Measurements from ENCODE around the gene ZNF710. TPM values are rescaled to one million over a fixed set of nuclear protein-coding genes. Genes with fewer than 3 reads are reported as not detected.

The ZNF710 gene
- total RNA-seq, 1 experiment from 2014 or later = 40.7 TPM

- WGBS (ENCODE audit: extremely low coverage, insufficient read length, low lambda C conversion rate) = no CpG with 5 or more reads among the region's 11 CpGs
- Histone ChIP-seq H4K8ac (replicated peaks; ENCODE audit: insufficient read length, low read depth, low read length) (no peak overlapping the region), H3K4ac (ENCODE audit: low read depth, low read length) (no peak overlapping the region), H3K9me3 (ENCODE audit: control insufficient read depth, low read depth, low read length) (no peaks in the 10 kb centered on the region), H2AFZ (ENCODE audit: low read length) (no peak overlapping the region), H3K23ac (ENCODE audit: insufficient read length, low read depth, low read length) (no peak overlapping the region), H2BK5ac (ENCODE audit: insufficient read length, low read length) (no peak overlapping the region), H2BK120ac (ENCODE audit: low read depth, low read length, poor library complexity, severe bottlenecking) (no peak overlapping the region), H3K56ac (ENCODE audit: insufficient read length, low read depth, low read length) (no peak overlapping the region), H3K79me2 (ENCODE audit: insufficient read depth, low read length) (no peaks in the 10 kb centered on the region), H3K18ac (ENCODE audit: insufficient read length, low read depth, low read length) (no peak overlapping the region), H3K9ac (ENCODE audit: extremely low read depth, insufficient read length, low read length) (no peak overlapping the region), H3K27me3 (ENCODE audit: insufficient read depth, low read length) (no peaks in the 10 kb centered on the region), H2BK15ac (ENCODE audit: low read depth, low read length) (no peak overlapping the region), H3K4me1 (ENCODE audit: insufficient read depth, low read length) (no peaks in the 10 kb centered on the region; the same call in 1 of the 2 replicates), H3T11ph (ENCODE audit: low read length) (no peak overlapping the region), H3K79me1 (ENCODE audit: insufficient read depth, low read depth, low read length, poor library complexity, severe bottlenecking) (no peaks in the 10 kb centered on the region), H4K20me1 (ENCODE audit: control insufficient read depth, insufficient read depth, insufficient read length) (no peaks in the 10 kb centered on the region), H3K14ac (ENCODE audit: insufficient read depth, low read length) (no peak overlapping the region), H2BK20ac (ENCODE audit: low read depth, low read length, poor library complexity, severe bottlenecking) (no peak overlapping the region), H4K91ac (ENCODE audit: insufficient read length, low read depth, low read length) (no peak overlapping the region), H2AK5ac (ENCODE audit: insufficient read length, low read length) (no peak overlapping the region), H4K5ac (ENCODE audit: insufficient read length, low read depth, low read length) (no peak overlapping the region), H2BK12ac (ENCODE audit: insufficient read length, low read depth, low read length) (no peak overlapping the region), H3K4me2 (ENCODE audit: insufficient read depth, insufficient read length, low read length) (no peak overlapping the region), H3K23me2 (ENCODE audit: insufficient read length, low read depth, low read length, poor library complexity, severe bottlenecking) (no peaks in the 10 kb centered on the region), H3K27ac (ENCODE audit: insufficient read length, low read depth, low read length) (no peak overlapping the region)
- Mint-ChIP-seq H3K4me1 (peaks cover 12 to 26% of the 10 kb centered on the region in 2 experiments), H3K36me3 (ENCODE audit: insufficient read depth in 1 of 3, low read depth in 3 of 3) (peaks cover 4 to 18% (median 16%) of the 10 kb centered on the region in 3 experiments; a peak in 4 of 7 replicates), H3K27ac (no peak overlapping the region), H3K27me3 (ENCODE audit: low read depth) (no peaks in the 10 kb centered on the region), H3K4me3 (no peak overlapping the region), H3K9me3 (no peaks in the 10 kb centered on the region)
- TF ChIP-seq CTCF (conservative IDR thresholded peaks at IDR 0.05) = no peak
- DNase-seq = no peak
Observed at GRCh38 chr15:90080818-90081393, 79.8 kb downstream of the ZNF710 start.
